EL (cell line): Measurements from ENCODE around the gene ERGIC1.
"Not testable (repeated sequence)": the region's sequence is repeated elsewhere in the genome, so short reads cannot be mapped to it uniquely, and the experiment has no call there.

Experiments used
- DNase-seq: peaks from one replicate; pipeline ENCODE4 v3.0.0-alpha.2; 2016

Gene ERGIC1

DNA sequence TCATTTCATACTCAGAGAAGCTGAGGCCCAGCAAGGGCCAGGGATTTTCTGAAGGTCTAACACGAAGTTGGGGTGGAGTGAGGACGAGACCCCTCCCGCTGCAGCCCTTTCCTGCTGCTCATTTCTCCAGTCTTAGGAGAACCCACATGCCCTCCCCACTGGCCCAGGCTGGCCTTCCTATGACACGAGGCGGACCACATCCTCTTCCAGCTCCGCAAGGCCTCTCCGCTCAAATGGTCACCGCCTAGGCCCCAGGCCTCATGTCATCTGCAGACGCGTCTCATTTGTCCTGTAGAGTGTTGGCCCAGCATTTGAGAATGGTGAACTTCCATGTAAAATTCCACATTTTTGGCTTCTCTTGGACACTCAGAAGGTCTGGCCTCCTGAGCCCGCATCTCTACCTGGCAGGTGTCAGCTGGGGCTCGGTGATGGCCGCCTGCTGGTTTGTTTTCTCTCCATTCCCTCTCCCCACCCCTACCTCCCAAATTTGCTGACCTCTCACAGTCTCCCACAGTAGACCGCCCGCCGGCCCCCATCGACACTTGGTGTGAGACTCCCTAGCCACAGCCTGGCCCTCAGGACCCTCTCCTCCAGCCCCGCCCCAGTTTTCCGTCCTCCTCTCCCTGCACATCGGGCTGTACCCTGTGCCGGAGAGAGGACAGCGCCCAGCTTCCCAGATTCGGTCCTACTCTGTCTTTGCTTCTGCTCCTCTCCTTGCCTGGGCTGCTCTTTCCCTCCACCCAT lies 51.7 kb downstream of the ERGIC1 start:
- no peak for DNase-seq

GRCh38 chr5:172886476-172886875 lies 52.4 kb downstream of the ERGIC1 start:
- DNase-seq = no peak

DNA sequence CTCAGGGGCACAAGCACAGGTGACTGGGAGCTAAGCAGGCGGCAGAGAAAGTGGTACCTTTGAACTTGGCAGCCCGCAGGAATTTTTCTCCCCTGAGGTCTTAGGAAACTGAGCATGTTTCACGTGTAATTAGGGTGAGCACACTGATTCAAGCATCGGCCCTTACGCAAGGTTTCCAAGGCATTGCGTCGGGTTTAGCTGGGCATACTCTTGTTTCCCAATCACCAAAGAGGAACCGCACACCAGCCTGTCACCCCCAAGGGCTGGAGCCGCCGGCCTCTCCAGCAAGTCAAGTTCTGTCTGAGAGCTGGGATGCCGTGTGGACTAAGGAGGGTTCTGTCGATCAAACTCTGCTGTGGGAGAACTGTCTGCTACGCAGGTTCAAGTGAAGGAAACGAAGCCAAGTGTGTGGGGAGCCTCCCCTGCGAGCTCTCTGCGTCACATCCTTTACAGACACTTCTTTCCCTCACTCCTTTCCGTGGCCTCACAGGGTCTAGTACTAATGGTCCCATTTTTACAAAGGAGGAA lies 53.0 kb downstream of the ERGIC1 start:
- peak; percentile 88 for DNase-seq

- DNase-seq = peak; percentile 87
Measured at GRCh38 chr5:172887692-172888091, 53.6 kb downstream of the ERGIC1 start.

- no peak for DNase-seq
Measured at GRCh38 chr5:172890659-172891058, 56.6 kb downstream of the ERGIC1 start.

DNA sequence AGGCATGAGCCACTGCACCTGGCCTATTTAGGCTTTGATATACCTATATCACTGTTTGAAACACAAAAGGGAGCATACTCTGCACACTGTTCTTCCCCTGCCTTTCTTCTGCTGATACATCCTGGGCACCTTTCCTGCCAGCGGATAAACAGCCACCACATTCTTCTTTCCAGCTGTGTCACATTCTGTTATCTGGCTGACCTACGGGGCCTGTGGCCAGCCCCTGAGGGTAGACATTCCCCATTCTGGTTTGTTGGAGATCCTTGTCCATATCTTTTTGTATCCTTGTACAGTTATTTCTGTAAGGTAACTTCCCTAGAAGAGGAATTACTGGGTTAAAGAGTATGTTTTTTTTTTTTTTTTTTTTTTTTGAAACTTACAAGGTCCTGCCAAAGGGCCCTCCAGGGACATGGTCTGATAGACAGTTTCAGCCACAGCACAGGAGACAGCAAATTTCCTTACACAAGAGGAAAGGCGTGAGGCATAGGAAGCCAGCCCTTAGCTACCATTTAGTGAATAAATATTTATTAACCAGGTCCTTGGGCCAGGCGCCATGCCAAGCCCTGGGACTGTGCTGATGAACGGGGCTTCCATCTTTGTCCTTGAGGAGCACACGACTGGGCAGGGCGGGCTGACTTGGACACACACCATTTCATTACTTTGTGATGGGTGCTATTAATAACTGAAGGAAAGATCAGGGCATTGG lies 57.8 kb downstream of the ERGIC1 start:
- no peak for DNase-seq

- DNase-seq = no peak
Measured at GRCh38 chr5:172892713-172893112, 58.7 kb downstream of the ERGIC1 start.

GRCh38 chr5:172894767-172895388 lies 60.8 kb downstream of the ERGIC1 start:
- DNase-seq = no peak

GRCh38 chr5:172895549-172895948 lies 61.5 kb downstream of the ERGIC1 start:
- no peak for DNase-seq

DNA sequence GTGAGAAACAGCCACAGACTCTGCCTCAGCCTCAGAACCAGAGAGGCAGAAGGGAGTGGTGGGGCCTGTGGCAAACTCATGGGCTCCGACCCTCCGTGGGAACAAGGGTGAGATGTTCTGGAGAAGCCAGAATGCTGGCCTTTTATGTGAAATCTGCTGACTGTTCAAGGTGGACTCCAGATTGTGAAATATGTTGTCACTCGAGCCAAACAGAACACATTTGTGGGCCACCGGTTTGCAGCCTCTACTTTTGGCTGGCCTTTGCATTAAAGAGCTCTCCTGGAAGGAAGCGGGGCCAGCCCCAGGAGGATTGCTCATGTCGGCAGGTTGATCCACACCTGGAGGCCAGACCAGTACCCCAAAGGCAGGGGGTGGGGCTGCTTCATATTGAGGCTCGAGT lies 62.4 kb downstream of the ERGIC1 start:
- no peak for DNase-seq

- not testable (repeated sequence) for DNase-seq
Measured at GRCh38 chr5:172897067-172897466, 63.0 kb downstream of the ERGIC1 start.

GRCh38 chr5:172897481-172898217 lies 63.6 kb downstream of the ERGIC1 start:
- DNase-seq = peak; percentile 99

GRCh38 chr5:172898218-172898842 lies 64.3 kb downstream of the ERGIC1 start:
- no peak for DNase-seq

- DNase-seq = no peak
Measured at GRCh38 chr5:172898843-172899369, 64.9 kb downstream of the ERGIC1 start.

DNA sequence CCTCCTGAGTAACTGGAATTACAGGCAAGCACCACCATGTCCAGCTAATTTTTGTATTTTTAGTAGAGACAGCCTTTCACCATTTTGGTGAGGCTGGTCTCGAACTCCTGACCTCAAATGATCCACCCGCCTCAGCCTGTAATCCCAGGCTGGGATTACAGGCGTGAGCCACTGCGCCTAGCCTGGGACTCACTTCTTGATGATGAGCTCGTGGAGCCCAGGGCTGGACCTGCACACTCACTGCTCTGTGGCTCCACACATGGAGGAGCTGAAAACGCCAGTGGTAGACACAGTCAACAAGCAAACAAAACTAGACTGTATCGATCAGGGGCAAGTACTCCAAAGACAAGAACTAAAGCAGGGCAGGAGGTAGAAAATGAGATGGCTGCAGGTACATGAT lies 65.4 kb downstream of the ERGIC1 start:
- DNase-seq = no peak

DNA sequence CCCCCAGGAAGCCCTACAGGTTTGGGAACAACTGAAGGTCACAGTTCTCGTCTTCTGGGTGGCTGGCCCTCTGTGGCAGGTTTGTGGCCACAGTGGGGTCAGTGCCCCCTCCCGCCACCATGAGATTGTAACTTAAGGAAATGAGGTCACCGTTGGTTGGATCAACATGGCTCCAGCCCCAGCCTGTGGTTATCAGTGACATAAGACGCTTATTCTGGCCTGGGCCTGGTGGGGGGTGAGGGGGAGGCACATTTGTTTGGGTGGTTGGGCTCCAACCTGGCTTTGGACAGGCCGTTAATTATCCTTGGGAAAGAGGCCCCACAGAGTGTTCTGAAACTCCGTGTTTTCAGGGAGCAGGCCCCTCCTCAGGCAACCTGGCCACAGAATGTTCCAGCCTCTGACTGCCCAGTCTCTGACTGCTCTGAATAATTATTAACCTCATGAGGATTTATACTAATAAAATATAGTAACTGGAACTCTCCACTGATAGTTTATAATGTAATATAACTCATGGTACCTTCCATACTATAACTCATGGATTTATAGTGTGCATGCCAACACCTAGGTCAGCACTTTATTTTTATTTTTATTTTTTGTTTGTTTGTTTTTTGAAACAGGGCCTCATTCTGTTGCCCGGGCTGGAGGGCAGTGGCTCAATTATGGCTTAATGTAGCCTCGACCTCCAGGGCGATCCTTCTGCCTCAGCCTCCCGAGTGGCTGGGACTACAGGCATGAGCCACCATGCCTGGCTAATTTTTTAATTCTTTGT lies 67.1 kb downstream of the ERGIC1 start:
- peak; percentile 96 for DNase-seq

GRCh38 chr5:172901788-172902496 lies 67.9 kb downstream of the ERGIC1 start:
- peak; percentile 91 for DNase-seq

DNA sequence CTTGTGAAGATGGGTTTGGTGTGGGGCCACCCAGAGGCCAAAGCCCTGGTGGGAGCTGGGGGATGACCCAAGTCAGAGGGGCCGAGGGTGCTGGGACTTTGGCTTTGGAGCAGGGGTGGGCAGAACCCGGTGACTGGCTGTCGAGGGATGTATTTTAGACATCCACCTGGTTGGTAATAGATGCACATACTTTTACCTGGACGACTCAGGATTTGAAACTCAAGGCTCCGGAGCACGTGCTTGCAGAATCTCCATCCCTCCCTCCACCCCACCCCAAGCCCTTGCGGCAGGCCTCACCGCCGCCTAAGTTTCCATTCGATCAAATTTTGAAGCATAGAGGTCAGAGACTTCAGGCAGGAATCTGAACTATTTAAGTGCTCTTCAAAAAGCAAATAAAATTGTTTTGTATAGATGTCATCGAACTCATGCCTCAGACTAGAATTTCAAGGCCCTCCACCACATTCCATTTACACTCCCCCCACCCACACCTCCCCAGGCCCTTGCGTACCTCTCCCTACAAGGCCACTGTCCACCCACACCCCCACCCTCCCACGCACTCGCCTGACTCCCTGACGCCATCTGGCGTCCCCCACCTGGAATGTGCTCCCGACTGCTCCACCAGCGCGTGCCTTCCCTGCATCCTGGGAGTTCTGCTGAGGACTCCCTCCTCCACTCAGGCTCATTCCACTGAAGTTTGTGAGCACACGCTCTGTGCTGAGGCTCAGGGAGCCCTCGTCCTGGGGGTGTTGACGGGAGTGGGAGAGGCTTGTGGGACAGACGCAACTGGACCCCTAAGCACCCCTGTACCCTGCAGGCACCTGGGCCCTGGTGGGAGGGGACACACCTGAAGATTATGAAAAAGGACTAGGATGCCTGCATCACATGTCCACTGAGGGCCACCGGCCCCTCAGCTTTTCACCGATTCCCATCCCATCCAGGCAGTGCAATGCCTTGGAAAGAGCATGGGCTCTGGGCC lies 68.7 kb downstream of the ERGIC1 start:
- DNase-seq = peak; percentile 98

DNA sequence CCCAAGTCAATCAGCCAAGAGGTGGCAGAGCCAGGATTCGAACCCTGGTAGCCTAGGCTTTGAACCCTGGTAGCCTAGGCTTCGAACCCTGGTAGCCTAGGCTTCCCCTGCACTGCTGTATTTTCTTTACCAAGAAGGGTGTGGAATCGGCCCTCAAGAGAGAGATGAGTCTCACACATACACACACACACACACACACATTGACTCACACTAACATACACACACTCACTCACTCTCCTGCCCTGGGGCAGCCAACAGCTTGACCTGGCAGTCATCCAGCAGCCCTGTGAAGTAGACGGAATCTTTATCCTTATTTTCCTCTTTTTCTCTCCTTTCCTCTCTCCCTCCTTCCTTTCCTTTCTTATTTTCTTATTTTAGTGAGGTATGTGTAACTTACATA lies 69.7 kb downstream of the ERGIC1 start:
- DNase-seq = peak; percentile 94

- no peak for DNase-seq
Measured at GRCh38 chr5:172904312-172904642, 70.2 kb downstream of the ERGIC1 start.
